Measurements from ENCODE around the gene CLASP2. TPM values are rescaled to one million over a fixed set of nuclear protein-coding genes. Genes with fewer than 3 reads are reported as not detected.

CLASP2 gene
- total RNA-seq, 4 donors from 2014 or later = 49.5 to 66.5 (median 65.8) TPM

GRCh38 chr3:33461097-33461496 lies 257.0 kb downstream of the CLASP2 start:
- TF ChIP-seq CTCF (IDR thresholded peaks at IDR 0.05; ENCODE audit: low read depth) = no peak

GRCh38 chr3:33458446-33458845 lies 259.6 kb downstream of the CLASP2 start:
- TF ChIP-seq CTCF (IDR thresholded peaks at IDR 0.05; ENCODE audit: low read depth) = no peak

- no peak for TF ChIP-seq CTCF (IDR thresholded peaks at IDR 0.05; ENCODE audit: low read depth)
Measured at GRCh38 chr3:33456756-33457155, 261.3 kb downstream of the CLASP2 start.

GRCh38 chr3:33453331-33453761 lies 264.7 kb downstream of the CLASP2 start:
- no peak for TF ChIP-seq CTCF (IDR thresholded peaks at IDR 0.05; ENCODE audit: low read depth)

GRCh38 chr3:33447958-33448357 lies 270.1 kb downstream of the CLASP2 start:
- no peak for TF ChIP-seq CTCF (IDR thresholded peaks at IDR 0.05; ENCODE audit: low read depth)

Small RNAs within 50 kb of the gene (small RNA-seq; reads per million reads assigned to genes)
- gene COX6CP10 (not detected), gene RNA5SP128 (not detected)

Other genes with a start within 250 kb of the CLASP2 start
- gene PDCD6IP, start 80.4 kb upstream of the CLASP2 start, total RNA-seq = 100 to 1,000 TPM; 177 to 319 (median 203) TPM